T-helper 1 cell (primary cell): Measurements from ENCODE around the gene IKBKG.
"Not testable (repeated sequence)": the region's sequence is repeated elsewhere in the genome, so short reads cannot be mapped to it uniquely, and the experiment has no call there.

Experiments used
- DNase-seq, 5 donors: peaks; one replicate each; pipeline ENCODE4 v3.0.0-alpha.2; 2012 to 2020
- total RNA-seq, 4 donors: gene quantifications; one replicate each; lab custom pipeline; 2026; lab: John Stamatoyannopoulos, UW

The IKBKG gene
- 8.5 to 12.3 (median 11.6) reads per million in 4 donors for total RNA-seq

- DNase-seq: peak; percentile 76 to 91 (median 83)
Observed at GRCh38 chrX:154547245-154548027, at the start of gene IKBKG. Gene IKBKG, plus strand, starts transcription at chrX:154547620. Its CDS starts 4,383 bp downstream, at chrX:154552003.

- DNase-seq: not testable (repeated sequence)
Observed at GRCh38 chrX:154501423-154501822, 46.0 kb upstream of the IKBKG start.

GRCh38 chrX:154502098-154502497 lies 45.3 kb upstream of the IKBKG start:
- DNase-seq: no peak

GRCh38 chrX:154502989-154503388 lies 44.4 kb upstream of the IKBKG start:
- no peak for DNase-seq

GRCh38 chrX:154505734-154506133 lies 41.7 kb upstream of the IKBKG start:
- DNase-seq: no peak

GRCh38 chrX:154506483-154507332 lies 40.7 kb upstream of the IKBKG start:
- no peak for DNase-seq

GRCh38 chrX:154507673-154508383 lies 39.6 kb upstream of the IKBKG start:
- DNase-seq: no peak

GRCh38 chrX:154508384-154508745 lies 39.1 kb upstream of the IKBKG start:
- DNase-seq: no peak

- DNase-seq: no peak
Observed at GRCh38 chrX:154509455-154509854, 38.0 kb upstream of the IKBKG start.

GRCh38 chrX:154511761-154512160 lies 35.7 kb upstream of the IKBKG start:
- DNase-seq: no peak

- no peak for DNase-seq
Observed at GRCh38 chrX:154512879-154513553, 34.4 kb upstream of the IKBKG start.

GRCh38 chrX:154513716-154514115 lies 33.7 kb upstream of the IKBKG start:
- DNase-seq: no peak

GRCh38 chrX:154515090-154515965 lies 32.1 kb upstream of the IKBKG start:
- peak in 1 of 5 donors; percentile 24 for DNase-seq

- peak; percentile 85 to 90 (median 88) for DNase-seq
Observed at GRCh38 chrX:154515966-154516655, 31.3 kb upstream of the IKBKG start, which contains the start of gene FAM3A. Gene FAM3A, minus strand, starts transcription at chrX:154516232. Its CDS starts 460 bp downstream, at chrX:154515772.

GRCh38 chrX:154516656-154517100 lies 30.7 kb upstream of the IKBKG start:
- DNase-seq: no peak

GRCh38 chrX:154517101-154517781 lies 30.2 kb upstream of the IKBKG start:
- DNase-seq: no peak

GRCh38 chrX:154519389-154519788 lies 28.0 kb upstream of the IKBKG start:
- DNase-seq: no peak

- DNase-seq: no peak
Observed at GRCh38 chrX:154525606-154526490, 21.6 kb upstream of the IKBKG start.
